GM12891 (cell line): ENCODE measurements around the gene LRRC57.

ENCODE experiments used
- POLR2A ChIP-seq: IDR thresholded peaks from 2 replicates; pipeline ENCODE4 v1.6.1; 2011; ENCODE audit warnings: low read depth, low read length, control low read depth
- POLR2AphosphoS5 ChIP-seq: IDR thresholded peaks from 2 replicates; pipeline ENCODE4 v1.6.1; 2011; ENCODE audit warnings: low read depth, low read length, control low read depth
- SPI1 ChIP-seq: IDR thresholded peaks from 2 replicates; pipeline ENCODE4 v1.6.1; 2011; ENCODE audit warnings: low read depth, low read length, control low read depth
- TAF1 ChIP-seq: IDR thresholded peaks from 2 replicates; pipeline ENCODE4 v1.6.1; 2011; ENCODE audit warnings: low read depth, low read length, control low read depth

DNA sequence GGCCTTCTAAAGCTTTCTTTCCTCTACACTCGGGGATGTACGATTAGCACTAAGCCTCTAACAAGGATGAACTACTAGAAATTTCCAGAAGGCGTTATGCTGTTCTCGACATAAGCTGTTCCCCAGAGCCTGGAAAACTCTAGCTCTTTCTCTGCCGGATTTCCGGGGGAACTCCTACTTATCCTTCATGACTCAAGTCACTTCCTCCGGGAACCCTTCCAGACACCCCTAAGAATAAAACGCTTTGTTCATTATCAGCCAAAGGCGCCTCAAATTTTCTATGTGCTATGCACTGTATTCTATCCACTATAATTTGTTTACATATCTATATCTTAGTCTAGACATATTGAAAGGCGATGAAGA is 53.6 kb downstream of the LRRC57 start:
- TF ChIP-seq POLR2A: no peak
- no peak for TF ChIP-seq POLR2AphosphoS5
- TF ChIP-seq SPI1: no peak
- no peak for TF ChIP-seq TAF1
